Keratinocyte (primary cell): Measurements from ENCODE around the gene CMSS1. TPM values are rescaled to one million over a fixed set of nuclear protein-coding genes. Genes with fewer than 3 reads are reported as not detected.

Experiments used
- DNase-seq: peaks from one replicate; pipeline ENCODE4 v3.0.0-alpha.2; 2011; ENCODE audit warnings: low read depth, missing footprints, low spot score
- FAIRE-seq: peaks from 2 replicates; lab custom pipeline; 2011; peaks lifted over from hg19 to GRCh38; lab: Jason Lieb, UNC
- H2AFZ ChIP-seq: 2 replicates; pipeline ENCODE4 v1.6.0; 2012; ENCODE audit warnings: low read length, control low read depth, inconsistent platforms; ENCODE audit not compliant: control insufficient read depth
- H3K27ac ChIP-seq: 2 replicates; pipeline ENCODE4 v1.5.1; 2011; ENCODE audit warnings: low read length; ENCODE audit not compliant: control insufficient read depth, insufficient read depth
- H3K27me3 ChIP-seq: 3 replicates; pipeline ENCODE4 v1.6.0; 2011; ENCODE audit warnings: low read length; ENCODE audit not compliant: control insufficient read depth, insufficient read depth; ENCODE audit errors: extremely low read depth
- H3K36me3 ChIP-seq, 2 experiments: 2 replicates in 1 of 2; 3 replicates in 1 of 2; pipeline ENCODE4 v1.5.1; 2011; ENCODE audit warnings: low read length in 2 of 2, mild to moderate bottlenecking in 1 of 2; ENCODE audit not compliant: control insufficient read depth in 2 of 2, insufficient read depth in 2 of 2; ENCODE audit errors: extremely low read depth in 1 of 2
- H3K4me1 ChIP-seq: 3 replicates; pipeline ENCODE4 v1.5.1; 2011; ENCODE audit warnings: low read length; ENCODE audit not compliant: control insufficient read depth, insufficient read depth; ENCODE audit errors: extremely low read depth
- H3K4me2 ChIP-seq: 3 replicates; pipeline ENCODE4 v1.6.0; 2011; ENCODE audit warnings: low read depth, low read length; ENCODE audit not compliant: control insufficient read depth, insufficient read depth; ENCODE audit errors: extremely low read depth
- H3K4me3 ChIP-seq, 3 experiments: fragments of 200-600 bp in 1 of 3; sonication (generic) in 1 of 3; 2 replicates in 2 of 3; 3 replicates in 1 of 3; pipeline ENCODE4 v1.5.1; 2011 to 2016; ENCODE audit warnings: low read length in 3 of 3, mild to moderate bottlenecking in 3 of 3, control low read depth in 2 of 3, inconsistent platforms in 1 of 3, low read depth in 1 of 3, mixed read lengths in 1 of 3, mixed run types in 1 of 3, moderate library complexity in 1 of 3; ENCODE audit not compliant: control insufficient read depth in 2 of 3, insufficient read depth in 2 of 3; ENCODE audit errors: extremely low read depth in 1 of 3
- H3K79me2 ChIP-seq: 2 replicates; pipeline ENCODE4 v1.6.0; 2012; ENCODE audit warnings: low read length; ENCODE audit not compliant: control insufficient read depth, insufficient read depth
- H3K9ac ChIP-seq: 3 replicates; pipeline ENCODE4 v1.6.0; 2011; ENCODE audit warnings: low read length; ENCODE audit not compliant: control insufficient read depth, insufficient read depth; ENCODE audit errors: extremely low read depth
- H3K9me1 ChIP-seq: 3 replicates; pipeline ENCODE4 v1.6.0; 2011; ENCODE audit warnings: low read length; ENCODE audit not compliant: control insufficient read depth, insufficient read depth; ENCODE audit errors: extremely low read depth
- H3K9me3 ChIP-seq: 2 replicates; pipeline ENCODE4 v1.5.1; 2012; ENCODE audit warnings: low read depth, low read length; ENCODE audit not compliant: control insufficient read depth
- H4K20me1 ChIP-seq: 3 replicates; pipeline ENCODE4 v1.6.0; 2011; ENCODE audit warnings: low read length; ENCODE audit not compliant: control insufficient read depth, insufficient read depth; ENCODE audit errors: extremely low read depth
- EZH2 ChIP-seq: IDR thresholded peaks from one replicate; pipeline ENCODE4 v1.6.1; 2012; ENCODE audit warnings: inconsistent platforms, mild to moderate bottlenecking, low read length, moderate library complexity
- dilution Hi-C: fragments of 300-500 bp; cut with MboI; formaldehyde crosslinking; loops from one replicate; pipeline ENCODE4 v1.7.0; 2020; ENCODE audit warnings: low sequenced_read_pairs; ENCODE audit not compliant: extremely low pct_ligation_motif_present
- polyA plus RNA-seq, 5 experiments: library from polyadenylated mRNA; depleted of rRNA in 3 of 5; stranded (reverse) in 3 of 5; stranded (forward) in 1 of 5; unstranded in 1 of 5; fragments of >200 nt; gene quantifications; 1 replicate in 1 of 5; 2 replicates in 3 of 5; 3 replicates in 1 of 5; pipeline versions ENCODE4 v1.2.1 to v1.2.3, GENCODE V29; 2011 to 2012; ENCODE audit warnings: missing spikeins in 2 of 5, low read depth in 1 of 5, low replicate concordance in 1 of 5
- TF ChIP-seq, protein P1 (sequence below), 3 experiments: IDR thresholded peaks in 1 of 3; conservative IDR thresholded peaks in 1 of 3; optimal IDR thresholded peaks in 1 of 3; 2 replicates in 2 of 3; 3 replicates in 1 of 3; pipeline versions ENCODE3 to v1.5.1; 2011; ENCODE audit warnings: low read length in 3 of 3, mild to moderate bottlenecking in 3 of 3, moderate library complexity in 2 of 3, control low read depth in 1 of 3, inconsistent platforms in 1 of 3; ENCODE audit not compliant: insufficient read depth in 2 of 3; ENCODE audit errors: extremely low read depth in 1 of 3

Gene CMSS1
- polyA plus RNA-seq, 1 donor (not counting 4 experiments of a cell fraction or from before 2014, with no cell fraction given), result 37.2 TPM

DNA sequence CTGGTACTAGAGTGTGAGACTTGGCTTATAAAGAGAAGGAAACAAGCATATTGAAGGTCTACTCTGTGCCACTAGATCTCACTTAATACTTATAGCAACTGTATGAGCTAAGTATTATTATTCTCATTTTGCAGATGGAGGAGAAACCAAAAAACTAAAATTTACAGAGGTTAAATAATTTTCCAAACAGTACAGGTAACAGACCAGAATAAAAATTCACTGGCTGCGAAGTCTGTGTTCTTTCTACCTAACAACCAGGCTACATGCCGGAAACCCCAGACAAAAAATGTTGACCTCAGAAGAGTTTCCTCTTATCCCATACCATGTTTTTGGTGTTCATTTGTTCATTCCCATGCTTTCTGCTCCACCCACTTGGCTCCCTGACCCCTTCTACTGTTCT is 46.6 kb downstream of the CMSS1 start:
- H3K27ac ChIP-seq, result no peak overlapping the region
- H4K20me1 ChIP-seq, result no peaks in the 10 kb centered on the region
- H3K4me3 ChIP-seq, result no peak overlapping the region
- DNase-seq (no peak), FAIRE-seq (no peak)
- H3K79me2 ChIP-seq, result peaks cover 40% of the 10 kb centered on the region
- H3K36me3 ChIP-seq, result peaks cover 10 to 24% of the 10 kb centered on the region in 2 experiments
- no peak overlapping the region for H3K9ac ChIP-seq
- H3K4me1 ChIP-seq, result peaks cover 13% of the 10 kb centered on the region
- no peak overlapping the region for H2AFZ ChIP-seq
- H3K9me3 ChIP-seq, result no peaks in the 10 kb centered on the region
- TF ChIP-seq, protein P1, sequence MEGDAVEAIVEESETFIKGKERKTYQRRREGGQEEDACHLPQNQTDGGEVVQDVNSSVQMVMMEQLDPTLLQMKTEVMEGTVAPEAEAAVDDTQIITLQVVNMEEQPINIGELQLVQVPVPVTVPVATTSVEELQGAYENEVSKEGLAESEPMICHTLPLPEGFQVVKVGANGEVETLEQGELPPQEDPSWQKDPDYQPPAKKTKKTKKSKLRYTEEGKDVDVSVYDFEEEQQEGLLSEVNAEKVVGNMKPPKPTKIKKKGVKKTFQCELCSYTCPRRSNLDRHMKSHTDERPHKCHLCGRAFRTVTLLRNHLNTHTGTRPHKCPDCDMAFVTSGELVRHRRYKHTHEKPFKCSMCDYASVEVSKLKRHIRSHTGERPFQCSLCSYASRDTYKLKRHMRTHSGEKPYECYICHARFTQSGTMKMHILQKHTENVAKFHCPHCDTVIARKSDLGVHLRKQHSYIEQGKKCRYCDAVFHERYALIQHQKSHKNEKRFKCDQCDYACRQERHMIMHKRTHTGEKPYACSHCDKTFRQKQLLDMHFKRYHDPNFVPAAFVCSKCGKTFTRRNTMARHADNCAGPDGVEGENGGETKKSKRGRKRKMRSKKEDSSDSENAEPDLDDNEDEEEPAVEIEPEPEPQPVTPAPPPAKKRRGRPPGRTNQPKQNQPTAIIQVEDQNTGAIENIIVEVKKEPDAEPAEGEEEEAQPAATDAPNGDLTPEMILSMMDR (optimal IDR thresholded peaks at IDR 0.05 in 1 of 3, IDR thresholded peaks at IDR 0.05 in 1 of 3, conservative IDR thresholded peaks at IDR 0.05 in 1 of 3; ENCODE audit: extremely low read depth in 1 of 3, insufficient read depth in 2 of 3, low read length in 3 of 3), result no peak
- TF ChIP-seq EZH2, result no peak
- no peaks in the 10 kb centered on the region for H3K27me3 ChIP-seq
- dilution Hi-C loops, result no loop called here
- H3K4me2 ChIP-seq, result no peak overlapping the region
- H3K9me1 ChIP-seq, result peaks cover 2% of the 10 kb centered on the region

DNA sequence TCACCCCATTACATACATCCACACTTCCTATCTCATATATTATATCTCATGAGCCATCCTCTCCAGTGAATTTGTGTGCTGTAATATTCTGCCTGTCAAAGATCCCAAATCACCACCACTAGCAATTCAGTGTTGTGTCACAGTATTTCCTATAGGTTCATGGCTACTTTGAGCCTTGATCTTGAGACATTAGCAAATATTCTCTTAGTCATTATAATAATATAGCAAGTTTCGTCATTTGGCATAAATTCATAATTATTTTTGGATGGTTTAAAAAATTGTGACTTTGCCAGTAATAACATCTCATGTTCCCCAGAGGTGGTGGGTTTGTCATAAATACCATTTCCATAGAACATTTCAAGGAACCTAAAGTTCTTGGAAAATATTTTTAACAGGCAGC is 47.7 kb downstream of the CMSS1 start:
- H3K36me3 ChIP-seq, result peaks cover 10 to 24% of the 10 kb centered on the region in 2 experiments
- H3K9me1 ChIP-seq, result peaks cover 2% of the 10 kb centered on the region
- H3K4me1 ChIP-seq, result peaks cover 3% of the 10 kb centered on the region
- H3K4me2 ChIP-seq, result no peak overlapping the region
- DNase-seq (no peak), FAIRE-seq (no peak)
- no peak for TF ChIP-seq EZH2
- TF ChIP-seq, protein P1 (optimal IDR thresholded peaks at IDR 0.05 in 1 of 3, IDR thresholded peaks at IDR 0.05 in 1 of 3, conservative IDR thresholded peaks at IDR 0.05 in 1 of 3; ENCODE audit: extremely low read depth in 1 of 3, insufficient read depth in 2 of 3, low read length in 3 of 3), result no peak
- no peak overlapping the region for H3K4me3 ChIP-seq
- H3K9me3 ChIP-seq, result no peaks in the 10 kb centered on the region
- no peak overlapping the region for H3K27ac ChIP-seq
- no peaks in the 10 kb centered on the region for H3K27me3 ChIP-seq
- no peaks in the 10 kb centered on the region for H4K20me1 ChIP-seq
- dilution Hi-C loops, result no loop called here
- no peak overlapping the region for H3K9ac ChIP-seq
- H3K79me2 ChIP-seq, result peaks cover 44% of the 10 kb centered on the region
- H2AFZ ChIP-seq, result no peak overlapping the region
